ENCODE measurements around the gene NOS1AP.

NOS1AP gene

DNA sequence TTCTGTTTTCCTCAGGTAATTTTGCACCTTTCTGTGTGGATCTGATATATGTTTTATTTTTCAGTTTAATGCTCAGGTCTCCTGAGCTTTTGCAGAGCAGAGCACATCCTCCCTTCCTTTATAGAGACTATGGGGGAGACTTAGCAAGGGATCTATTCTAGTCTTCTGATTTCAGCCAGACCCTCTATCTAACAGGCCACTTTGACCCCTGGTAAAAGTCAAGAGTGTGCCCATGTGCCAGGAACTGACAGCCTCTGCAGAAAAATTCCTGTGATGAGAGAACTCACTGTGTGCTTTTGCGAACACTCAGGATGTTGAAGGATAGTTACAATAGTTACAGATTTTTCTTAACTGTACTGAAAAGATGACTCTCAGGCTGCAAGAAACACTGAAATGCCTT is 123.3 kb downstream of the NOS1AP start:
- Histone ChIP-seq H3K9me2 (ENCODE audit: low read depth, low read length) (no peaks in the 10 kb centered on the region), H3K4me1 (ENCODE audit: insufficient read depth, low read length, severe bottlenecking) (no peaks in the 10 kb centered on the region)

DNA sequence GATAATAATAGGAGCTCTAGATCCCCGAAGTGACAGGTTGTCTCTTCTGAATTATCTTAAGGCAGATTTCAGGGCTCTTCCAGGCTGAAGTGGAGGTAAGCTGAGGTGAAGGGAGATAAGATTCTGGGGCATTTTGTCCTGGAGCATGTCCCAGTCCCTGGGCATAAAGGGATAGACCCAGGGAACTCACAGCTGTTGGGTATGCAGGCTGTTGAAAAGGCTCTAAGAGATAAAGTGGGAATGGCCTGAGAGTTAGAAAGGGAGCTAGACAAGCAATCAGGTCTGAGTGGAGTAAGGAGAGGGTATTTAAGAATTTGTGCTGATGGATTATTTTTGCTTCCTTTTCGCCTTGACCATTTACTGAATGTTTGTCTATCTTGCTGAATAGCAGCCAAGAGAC is 123.7 kb downstream of the NOS1AP start:
- no peaks in the 10 kb centered on the region for H3K79me2 ChIP-seq (ENCODE audit: insufficient read depth, low read length)

More for the DNA sequence above, 123.3 kb downstream of the NOS1AP start:
- no peak overlapping the region for H3K4me2 ChIP-seq (ENCODE audit: low read length)
- H3K9ac ChIP-seq (ENCODE audit: low read length), result no peak overlapping the region
- no peaks in the 10 kb centered on the region for H3K79me2 ChIP-seq (ENCODE audit: insufficient read depth, low read length)
- TF ChIP-seq, protein P1, sequence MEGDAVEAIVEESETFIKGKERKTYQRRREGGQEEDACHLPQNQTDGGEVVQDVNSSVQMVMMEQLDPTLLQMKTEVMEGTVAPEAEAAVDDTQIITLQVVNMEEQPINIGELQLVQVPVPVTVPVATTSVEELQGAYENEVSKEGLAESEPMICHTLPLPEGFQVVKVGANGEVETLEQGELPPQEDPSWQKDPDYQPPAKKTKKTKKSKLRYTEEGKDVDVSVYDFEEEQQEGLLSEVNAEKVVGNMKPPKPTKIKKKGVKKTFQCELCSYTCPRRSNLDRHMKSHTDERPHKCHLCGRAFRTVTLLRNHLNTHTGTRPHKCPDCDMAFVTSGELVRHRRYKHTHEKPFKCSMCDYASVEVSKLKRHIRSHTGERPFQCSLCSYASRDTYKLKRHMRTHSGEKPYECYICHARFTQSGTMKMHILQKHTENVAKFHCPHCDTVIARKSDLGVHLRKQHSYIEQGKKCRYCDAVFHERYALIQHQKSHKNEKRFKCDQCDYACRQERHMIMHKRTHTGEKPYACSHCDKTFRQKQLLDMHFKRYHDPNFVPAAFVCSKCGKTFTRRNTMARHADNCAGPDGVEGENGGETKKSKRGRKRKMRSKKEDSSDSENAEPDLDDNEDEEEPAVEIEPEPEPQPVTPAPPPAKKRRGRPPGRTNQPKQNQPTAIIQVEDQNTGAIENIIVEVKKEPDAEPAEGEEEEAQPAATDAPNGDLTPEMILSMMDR (IDR thresholded peaks at IDR 0.05; ENCODE audit: low read length), result no peak
- no peak for TF ChIP-seq EZH2 (IDR thresholded peaks at IDR 0.05; ENCODE audit: borderline replicate concordance, low read length)
- no peak overlapping the region for H2AFZ ChIP-seq (ENCODE audit: low read length)
- H3K36me3 ChIP-seq (ENCODE audit: insufficient read depth, low read length), result no peaks in the 10 kb centered on the region
- no peak overlapping the region for H3K27ac ChIP-seq (ENCODE audit: low read depth, low read length, poor library complexity, severe bottlenecking)
- no peaks in the 10 kb centered on the region for H3K9me3 ChIP-seq (ENCODE audit: low read length)
- H4K20me1 ChIP-seq (ENCODE audit: insufficient read depth, low read length), result no peaks in the 10 kb centered on the region
- H3F3A ChIP-seq (ENCODE audit: insufficient read depth, low read length), result no peaks in the 10 kb centered on the region
- no peaks in the 10 kb centered on the region for H3K27me3 ChIP-seq (ENCODE audit: insufficient read depth, low read length)
- H3K4me3 ChIP-seq (ENCODE audit: low read depth, low read length, poor library complexity, severe bottlenecking), result no peak overlapping the region

DNA sequence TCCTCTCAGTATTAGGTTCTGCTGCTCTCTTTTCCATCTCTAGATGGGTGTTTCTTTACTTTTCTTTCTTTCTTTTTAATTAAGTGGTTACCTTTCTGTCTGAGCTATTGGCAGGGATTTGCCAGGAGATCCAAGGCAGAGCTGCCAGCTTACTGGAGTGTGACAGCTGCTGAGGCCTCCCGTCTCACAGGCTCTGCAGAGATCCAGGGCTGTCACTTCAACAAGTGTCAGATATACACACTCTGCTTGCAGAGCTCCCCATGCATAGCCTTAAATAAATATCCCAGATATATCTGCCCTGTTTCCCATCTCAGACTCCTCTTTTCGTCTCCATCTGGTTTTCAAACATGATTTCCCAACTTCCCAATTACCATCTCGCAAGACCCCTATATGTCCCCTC is 124.3 kb downstream of the NOS1AP start:
- H3K4me1 ChIP-seq (ENCODE audit: insufficient read depth, low read length, severe bottlenecking), result no peaks in the 10 kb centered on the region
- H3K36me3 ChIP-seq (ENCODE audit: insufficient read depth, low read length), result no peaks in the 10 kb centered on the region
- no peaks in the 10 kb centered on the region for H3F3A ChIP-seq (ENCODE audit: insufficient read depth, low read length)
- no peak overlapping the region for H2AFZ ChIP-seq (ENCODE audit: low read length)
- H3K9me2 ChIP-seq (ENCODE audit: low read depth, low read length), result no peaks in the 10 kb centered on the region
- no peaks in the 10 kb centered on the region for H4K20me1 ChIP-seq (ENCODE audit: insufficient read depth, low read length)
- no peak overlapping the region for H3K9ac ChIP-seq (ENCODE audit: low read length)
- no peaks in the 10 kb centered on the region for H3K9me3 ChIP-seq (ENCODE audit: low read length)
- no peaks in the 10 kb centered on the region for H3K79me2 ChIP-seq (ENCODE audit: insufficient read depth, low read length)
- H3K4me3 ChIP-seq (ENCODE audit: low read depth, low read length, poor library complexity, severe bottlenecking), result no peak overlapping the region
- no peak for TF ChIP-seq EZH2 (IDR thresholded peaks at IDR 0.05; ENCODE audit: borderline replicate concordance, low read length)
- H3K4me2 ChIP-seq (ENCODE audit: low read length), result no peak overlapping the region
- no peak overlapping the region for H3K27ac ChIP-seq (ENCODE audit: low read depth, low read length, poor library complexity, severe bottlenecking)
- H3K27me3 ChIP-seq (ENCODE audit: insufficient read depth, low read length), result no peaks in the 10 kb centered on the region

More for the DNA sequence above, 123.7 kb downstream of the NOS1AP start:
- Histone ChIP-seq H3K27ac (ENCODE audit: low read depth, low read length, poor library complexity, severe bottlenecking) (no peak overlapping the region), H3K4me1 (ENCODE audit: insufficient read depth, low read length, severe bottlenecking) (no peaks in the 10 kb centered on the region), H2AFZ (ENCODE audit: low read length) (no peak overlapping the region), H3F3A (ENCODE audit: insufficient read depth, low read length) (no peaks in the 10 kb centered on the region), H3K4me2 (ENCODE audit: low read length) (no peak overlapping the region), H3K36me3 (ENCODE audit: insufficient read depth, low read length) (no peaks in the 10 kb centered on the region), H3K4me3 (ENCODE audit: low read depth, low read length, poor library complexity, severe bottlenecking) (no peak overlapping the region), H3K9me2 (ENCODE audit: low read depth, low read length) (no peaks in the 10 kb centered on the region), H3K9me3 (ENCODE audit: low read length) (no peaks in the 10 kb centered on the region), H4K20me1 (ENCODE audit: insufficient read depth, low read length) (no peaks in the 10 kb centered on the region), H3K27me3 (ENCODE audit: insufficient read depth, low read length) (no peaks in the 10 kb centered on the region), H3K9ac (ENCODE audit: low read length) (no peak overlapping the region)
- TF ChIP-seq EZH2 (IDR thresholded peaks at IDR 0.05; ENCODE audit: borderline replicate concordance, low read length), result no peak
- TF ChIP-seq, protein P1 (IDR thresholded peaks at IDR 0.05; ENCODE audit: low read length), result no peak

DNA sequence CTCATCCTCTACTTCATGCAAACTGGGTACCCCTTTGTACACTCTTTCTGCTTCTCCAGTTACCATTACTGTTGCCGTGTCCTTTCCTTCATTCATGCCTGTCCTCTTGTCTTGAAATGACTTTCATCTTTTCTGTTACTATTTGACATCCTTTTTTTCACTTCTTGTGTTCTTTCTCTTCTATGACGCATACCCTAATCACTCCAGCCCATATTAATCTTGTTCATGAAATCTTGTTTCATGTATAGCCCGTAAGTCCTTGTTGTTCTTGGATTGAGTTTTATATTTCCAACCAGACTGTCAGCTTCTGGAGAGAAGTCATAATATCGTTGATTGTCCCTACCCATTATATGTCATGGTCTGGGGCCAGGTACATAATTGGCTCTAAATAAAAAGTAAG is 126.1 kb downstream of the NOS1AP start:
- Histone ChIP-seq H3K4me3 (ENCODE audit: low read depth, low read length, poor library complexity, severe bottlenecking) (no peak overlapping the region), H3K9ac (ENCODE audit: low read length) (no peak overlapping the region), H3K79me2 (ENCODE audit: insufficient read depth, low read length) (no peaks in the 10 kb centered on the region), H4K20me1 (ENCODE audit: insufficient read depth, low read length) (no peaks in the 10 kb centered on the region), H3K36me3 (ENCODE audit: insufficient read depth, low read length) (no peaks in the 10 kb centered on the region), H3K4me1 (ENCODE audit: insufficient read depth, low read length, severe bottlenecking) (no peaks in the 10 kb centered on the region), H3F3A (ENCODE audit: insufficient read depth, low read length) (no peaks in the 10 kb centered on the region), H3K27me3 (ENCODE audit: insufficient read depth, low read length) (no peaks in the 10 kb centered on the region), H3K9me2 (ENCODE audit: low read depth, low read length) (no peaks in the 10 kb centered on the region), H2AFZ (ENCODE audit: low read length) (no peak overlapping the region), H3K4me2 (ENCODE audit: low read length) (no peak overlapping the region), H3K9me3 (ENCODE audit: low read length) (no peaks in the 10 kb centered on the region), H3K27ac (ENCODE audit: low read depth, low read length, poor library complexity, severe bottlenecking) (no peak overlapping the region)
- no peak for TF ChIP-seq EZH2 (IDR thresholded peaks at IDR 0.05; ENCODE audit: borderline replicate concordance, low read length)
- TF ChIP-seq, protein P1 (IDR thresholded peaks at IDR 0.05; ENCODE audit: low read length), result no peak

Data from OCI-LY1 (cell line).